ENCODE data around the gene KCNB1.

KCNB1 gene

GRCh38 chr20:49497398-49497669 is 14.9 kb upstream of the KCNB1 start:
- DNase-seq: no peak

- DNase-seq: no peak
Measured at GRCh38 chr20:49496553-49497397, 14.3 kb upstream of the KCNB1 start.

- no peak for DNase-seq
Measured at GRCh38 chr20:49496043-49496442, 13.6 kb upstream of the KCNB1 start.

- DNase-seq: no peak
Measured at GRCh38 chr20:49490689-49491088, 8.2 kb upstream of the KCNB1 start.

GRCh38 chr20:49489688-49490087 is 7.2 kb upstream of the KCNB1 start:
- DNase-seq: no peak

- no peak for DNase-seq
Measured at GRCh38 chr20:49486064-49486463, 3.6 kb upstream of the KCNB1 start.

GRCh38 chr20:49485563-49485962 is 3.1 kb upstream of the KCNB1 start:
- DNase-seq: no peak

GRCh38 chr20:49484180-49485140 is 2.0 kb upstream of the KCNB1 start:
- DNase-seq: peak; percentile 67

GRCh38 chr20:49483696-49484123 is 1.2 kb upstream of the KCNB1 start:
- DNase-seq: no peak

GRCh38 chr20:49483018-49483695 is 689 bp upstream of the KCNB1 start:
- no peak for DNase-seq

GRCh38 chr20:49482173-49482572 is 295 bp downstream of the KCNB1 start:
- no peak for DNase-seq

GRCh38 chr20:49481116-49481515 is 1.4 kb downstream of the KCNB1 start:
- DNase-seq: no peak

- no peak for DNase-seq
Measured at GRCh38 chr20:49480236-49480635, 2.2 kb downstream of the KCNB1 start.

GRCh38 chr20:49479785-49480184 is 2.7 kb downstream of the KCNB1 start:
- DNase-seq: no peak

- no peak for DNase-seq
Measured at GRCh38 chr20:49478754-49479689, 3.4 kb downstream of the KCNB1 start.

GRCh38 chr20:49478266-49478665 is 4.2 kb downstream of the KCNB1 start:
- DNase-seq: no peak

GRCh38 chr20:49477200-49477599 is 5.3 kb downstream of the KCNB1 start:
- no peak for DNase-seq

GRCh38 chr20:49476016-49476355 is 6.5 kb downstream of the KCNB1 start:
- DNase-seq: no peak

- DNase-seq: no peak
Measured at GRCh38 chr20:49475292-49476015, 7.0 kb downstream of the KCNB1 start.

- DNase-seq: no peak
Measured at GRCh38 chr20:49471397-49471796, 11.1 kb downstream of the KCNB1 start.

GRCh38 chr20:49470922-49471321 is 11.5 kb downstream of the KCNB1 start:
- DNase-seq: no peak

All from fibroblast of skin of abdomen (primary cell).